PC-3 (cell line): ENCODE measurements around the gene ERCC2. TPM values are rescaled to one million over a fixed set of nuclear protein-coding genes. Genes with fewer than 3 reads are reported as not detected.

Experiments
- ATAC-seq: fragments of 200-7000 bp; cut with Tn5 transposase; 2 replicates; pipeline ENCODE4 v1.9.1; 2020; ENCODE audit warnings: mild to moderate bottlenecking, moderate library complexity
- BruUV-seq: library from RNA; stranded (reverse); fragments of 400-500 nt; replicated peaks from 2 replicates; lab custom pipeline; 2021; lab: Mats Ljungman, UMichigan
- CTCF ChIA-PET: fragments of 300-600 bp; sonication (Branson Sonifier 250); formaldehyde crosslinking; loops from one replicate; lab custom pipeline; 2022; ENCODE audit warnings: antibody characterized with exemption; lab: Charles Lee
- POLR2A ChIA-PET: fragments of 300-600 bp; sonication (Branson Sonifier 250); formaldehyde crosslinking; loops from one replicate; lab custom pipeline; 2022; ENCODE audit warnings: antibody characterized with exemption; ENCODE audit not compliant: unreplicated experiment; lab: Charles Lee
- DNase-seq: peaks from one replicate; pipeline ENCODE4 v3.0.0-alpha.2; 2015
- H2AFZ ChIP-seq: fragments of 300-600 bp; sonication (generic); 2 replicates; pipeline ENCODE4 v1.6.0; 2016; ENCODE audit warnings: antibody characterized with exemption, low read length
- H3F3A ChIP-seq: fragments of 300-600 bp; sonication (generic); one replicate; pipeline ENCODE4 v1.6.0; 2017; ENCODE audit warnings: antibody characterized with exemption, low read length, control low read depth, mild to moderate bottlenecking; ENCODE audit not compliant: unreplicated experiment
- H3K27ac ChIP-seq: fragments of 300-600 bp; sonication (generic); 2 replicates; pipeline ENCODE4 v1.5.1; 2016; ENCODE audit warnings: mild to moderate bottlenecking, low read length
- H3K27me3 ChIP-seq: fragments of 300-600 bp; sonication (generic); 2 replicates; pipeline ENCODE4 v1.6.1; 2016; ENCODE audit warnings: low read length, mixed read lengths
- H3K36me3 ChIP-seq: fragments of 300-600 bp; sonication (generic); 2 replicates; pipeline ENCODE4 v1.6.1; 2016; ENCODE audit warnings: low read depth, mixed run types, low read length, mixed read lengths
- H3K4me1 ChIP-seq: fragments of 300-600 bp; sonication (generic); 2 replicates; pipeline ENCODE4 v1.5.1; 2016; ENCODE audit warnings: low read length; ENCODE audit not compliant: insufficient read depth
- H3K4me2 ChIP-seq: fragments of 300-600 bp; sonication (generic); 2 replicates; pipeline ENCODE4 v1.6.0; 2016; ENCODE audit warnings: low read length
- H3K4me3 ChIP-seq: fragments of 300-600 bp; sonication (generic); 2 replicates; pipeline ENCODE4 v1.5.1; 2016; ENCODE audit warnings: mild to moderate bottlenecking, low read length, mixed read lengths
- H3K79me2 ChIP-seq: fragments of 300-600 bp; sonication (generic); 2 replicates; pipeline ENCODE4 v1.6.1; 2017; ENCODE audit warnings: low read length, mixed read lengths
- H3K9ac ChIP-seq: fragments of 300-600 bp; sonication (generic); 2 replicates; pipeline ENCODE4 v1.6.0; 2016; ENCODE audit warnings: mild to moderate bottlenecking, low read length
- H3K9me2 ChIP-seq: fragments of 300-600 bp; sonication (generic); replicated peaks from 2 replicates; pipeline ENCODE4 v1.6.1; 2016; ENCODE audit warnings: mixed run types, low read length, mixed read lengths
- H3K9me3 ChIP-seq: fragments of 300-600 bp; sonication (generic); 2 replicates; pipeline ENCODE4 v1.6.1; 2016; ENCODE audit warnings: low read length, mixed read lengths
- H4K20me1 ChIP-seq: fragments of 300-600 bp; sonication (generic); 2 replicates; pipeline ENCODE4 v1.6.1; 2016; ENCODE audit warnings: low read length, mixed read lengths
- EZH2 ChIP-seq: fragments of 300-600 bp; sonication (generic); IDR thresholded peaks from one replicate; pipeline ENCODE4 v1.6.1; 2017; ENCODE audit warnings: antibody characterized with exemption, mild to moderate bottlenecking, low read length; ENCODE audit not compliant: unreplicated experiment
- EZH2phosphoT487 ChIP-seq: fragments of 300-600 bp; sonication (generic); IDR thresholded peaks from 2 replicates; pipeline ENCODE4 v1.6.1; 2018; ENCODE audit warnings: mild to moderate bottlenecking, antibody characterized with exemption, low read length, borderline replicate concordance
- intact Hi-C: fragments of 100-400 bp; cut with micrococcal nuclease; formaldehyde crosslinking; loops from 2 replicates; pipeline ENCODE4 v1.9.0; 2023
- total RNA-seq: library from RNA; depleted of rRNA; stranded (reverse); fragments of >200 nt; gene quantifications from 2 replicates; pipeline ENCODE4 v1.2.3, GENCODE V29; 2014
- TF ChIP-seq, protein P1 (sequence below): fragments of 300-600 bp; sonication (generic); conservative IDR thresholded peaks from 2 replicates; pipeline ENCODE4 v1.5.1; 2017; ENCODE audit warnings: antibody characterized with exemption, low read depth, mild to moderate bottlenecking, low read length

ERCC2 gene
- total RNA-seq, 1 experiment from 2014 or later, result 48.0 TPM

DNA sequence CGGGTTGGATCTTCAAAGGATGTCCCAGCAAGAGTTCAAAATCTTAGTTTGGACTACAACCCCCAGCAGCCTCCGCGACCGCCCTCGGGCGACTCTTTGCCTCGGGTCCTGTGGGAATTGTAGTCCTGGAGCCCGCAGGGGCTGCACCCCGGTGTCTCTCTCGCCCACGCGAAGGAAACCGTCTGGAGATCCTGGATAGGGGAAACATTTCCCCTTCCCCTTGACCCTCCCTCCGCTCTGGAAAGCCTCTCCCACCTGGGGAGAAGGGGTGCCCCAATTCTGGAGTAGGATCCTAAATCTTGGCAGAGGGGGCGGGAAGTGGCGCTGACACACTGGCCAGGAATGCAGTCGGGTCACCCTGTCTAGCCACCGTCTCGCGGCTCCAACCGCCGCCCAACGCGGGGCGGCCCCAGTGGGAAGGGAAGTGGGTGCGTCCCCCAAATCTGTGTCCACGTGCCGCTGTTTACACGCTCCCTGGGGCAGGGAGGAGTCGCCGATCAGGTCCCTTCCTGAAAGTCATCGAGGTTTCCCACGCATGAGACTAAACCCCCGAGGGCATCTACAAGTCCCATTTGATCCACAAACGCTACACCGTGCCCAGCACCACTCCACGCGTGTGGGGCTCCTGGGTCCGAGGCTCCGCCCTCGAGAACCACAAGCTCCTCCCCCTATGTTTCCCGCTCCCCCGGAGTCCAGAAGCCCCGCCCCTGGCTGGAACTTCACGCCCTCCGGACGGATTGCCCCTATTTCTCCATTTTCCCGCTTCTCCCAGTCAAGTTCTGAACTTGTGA is 35.3 kb upstream of the ERCC2 start:
- intact Hi-C loops, result loop anchor here (1.0 to 2.0 kb wide), 3 partner anchors 19 to 73 kb away; no protein-coding TSS in a partner anchor
- no TSS peak for BruUV-seq
- DNase-seq, result peak; percentile 89
- Histone ChIP-seq H3K79me2 (peaks cover 68% of the 10 kb centered on the region), H3K4me2 (peak overlapping the region; percentile 84), H3K27ac (peak overlapping the region; percentile 92), H3K4me1 (peaks cover 24% of the 10 kb centered on the region; the same call in 1 of the 2 replicates), H3K9me2 (no peaks in the 10 kb centered on the region), H3K9ac (peak overlapping the region; percentile 95), H3K36me3 (peaks cover 4% of the 10 kb centered on the region; the same call in 1 of the 2 replicates), H2AFZ (peak overlapping the region; percentile 76), H3K4me3 (peak overlapping the region; percentile 97), H3K27me3 (no peaks in the 10 kb centered on the region), H4K20me1 (no peaks in the 10 kb centered on the region), H3F3A (no peaks in the 10 kb centered on the region), H3K9me3 (no peaks in the 10 kb centered on the region)
- CTCF ChIA-PET, result no interaction called here
- no peak for TF ChIP-seq EZH2
- ATAC-seq, result peak; percentile 64
- POLR2A ChIA-PET, result interaction anchor here (0.5 kb wide), 1 partner anchor 15 kb away, joined by 4 read pairs; no protein-coding TSS in a partner anchor

DNA sequence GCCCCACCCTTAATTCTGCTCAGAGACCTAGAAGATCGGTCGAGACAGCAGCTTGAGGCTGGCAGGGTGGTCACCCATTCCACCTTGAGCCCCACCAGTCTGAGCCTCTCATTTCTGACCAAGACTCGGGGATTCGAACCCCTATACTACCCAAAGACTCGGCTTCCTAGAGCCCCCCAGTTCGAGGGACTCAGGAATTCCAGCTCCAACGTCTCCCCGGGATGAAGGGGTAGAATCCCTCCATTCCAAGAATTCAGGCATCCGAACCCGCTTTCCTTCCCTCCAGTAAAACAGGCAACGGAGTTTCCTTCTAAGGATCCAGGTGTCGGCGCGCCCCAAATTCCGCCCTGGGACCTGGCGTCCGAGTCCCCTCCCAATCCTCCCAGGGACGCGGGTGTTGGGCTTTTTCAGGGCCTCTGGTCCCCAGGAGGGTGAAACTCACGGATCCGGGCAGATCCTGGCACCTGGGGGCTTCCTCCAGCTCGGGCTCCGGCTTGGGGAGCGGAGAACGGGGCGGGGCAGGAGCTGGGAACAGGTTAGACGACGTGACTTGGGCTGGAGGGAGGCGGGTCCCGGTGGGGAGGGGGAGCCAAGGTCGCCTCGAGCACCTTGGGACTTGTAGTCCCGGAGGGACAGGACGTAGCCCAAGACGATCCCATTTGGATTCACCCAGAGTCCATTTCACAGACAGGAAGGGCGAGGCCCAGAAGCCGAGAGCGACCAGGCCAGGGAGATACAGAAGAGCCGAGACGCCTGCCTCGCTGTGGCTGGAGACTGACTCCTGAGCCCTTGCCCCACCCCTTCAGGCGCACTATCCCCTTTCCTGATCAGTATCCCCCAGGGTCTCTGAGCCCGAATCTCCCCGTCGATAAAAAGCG is 34.4 kb upstream of the ERCC2 start, which contains the start of gene PPP1R13L:
PPP1R13L (minus strand) TSS at position 513 of the 878 bp plus-strand sequence. CDS start 6,751 bp downstream, outside the sequence.
- H4K20me1 ChIP-seq, result no peaks in the 10 kb centered on the region
- H3K9me2 ChIP-seq, result no peaks in the 10 kb centered on the region
- no peaks in the 10 kb centered on the region for H3K27me3 ChIP-seq
- peak within 1 kb of the TSS; percentile 95 for H3K9ac ChIP-seq
- H3K79me2 ChIP-seq, result peaks cover 76% of the 10 kb centered on the region
- no peaks in the 10 kb centered on the region for H3K9me3 ChIP-seq
- peaks cover 4% of the 10 kb centered on the region; the same call in 1 of the 2 replicates for H3K36me3 ChIP-seq
- POLR2A ChIA-PET, result interaction anchor here (0.5 kb wide), 1 partner anchor 14 kb away, joined by 4 read pairs; no protein-coding TSS in a partner anchor
- no peaks in the 10 kb centered on the region for H3F3A ChIP-seq
- TSS peak; percentile 69 for BruUV-seq
- TF ChIP-seq, protein P1, sequence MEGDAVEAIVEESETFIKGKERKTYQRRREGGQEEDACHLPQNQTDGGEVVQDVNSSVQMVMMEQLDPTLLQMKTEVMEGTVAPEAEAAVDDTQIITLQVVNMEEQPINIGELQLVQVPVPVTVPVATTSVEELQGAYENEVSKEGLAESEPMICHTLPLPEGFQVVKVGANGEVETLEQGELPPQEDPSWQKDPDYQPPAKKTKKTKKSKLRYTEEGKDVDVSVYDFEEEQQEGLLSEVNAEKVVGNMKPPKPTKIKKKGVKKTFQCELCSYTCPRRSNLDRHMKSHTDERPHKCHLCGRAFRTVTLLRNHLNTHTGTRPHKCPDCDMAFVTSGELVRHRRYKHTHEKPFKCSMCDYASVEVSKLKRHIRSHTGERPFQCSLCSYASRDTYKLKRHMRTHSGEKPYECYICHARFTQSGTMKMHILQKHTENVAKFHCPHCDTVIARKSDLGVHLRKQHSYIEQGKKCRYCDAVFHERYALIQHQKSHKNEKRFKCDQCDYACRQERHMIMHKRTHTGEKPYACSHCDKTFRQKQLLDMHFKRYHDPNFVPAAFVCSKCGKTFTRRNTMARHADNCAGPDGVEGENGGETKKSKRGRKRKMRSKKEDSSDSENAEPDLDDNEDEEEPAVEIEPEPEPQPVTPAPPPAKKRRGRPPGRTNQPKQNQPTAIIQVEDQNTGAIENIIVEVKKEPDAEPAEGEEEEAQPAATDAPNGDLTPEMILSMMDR, result no peak
- no peak for TF ChIP-seq EZH2phosphoT487
- TF ChIP-seq EZH2, result no peak
- H3K27ac ChIP-seq, result peak within 1 kb of the TSS; percentile 92
- H3K4me1 ChIP-seq, result peaks cover 24% of the 10 kb centered on the region; the same call in 1 of the 2 replicates
- H3K4me3 ChIP-seq, result peak within 1 kb of the TSS; percentile 97
- H2AFZ ChIP-seq, result peak within 1 kb of the TSS; percentile 76
- CTCF ChIA-PET, result no interaction called here
- DNase-seq, result peak; percentile 90
- peak within 1 kb of the TSS; percentile 84 for H3K4me2 ChIP-seq
- intact Hi-C loops, result loop anchor here (1.0 to 2.0 kb wide), 2 partner anchors 20 to 74 kb away; no protein-coding TSS in a partner anchor
- ATAC-seq, result peak; percentile 69
